ENCODE data around the gene FZD2.
"Not testable (repeated sequence)": the region's sequence is repeated elsewhere in the genome, so short reads cannot be mapped to it uniquely, and the experiment has no call there.

FZD2 gene

GRCh38 chr17:44546671-44547606 lies 10.3 kb upstream of the FZD2 start:
- DNase-seq (ENCODE audit: low read depth) = no peak

GRCh38 chr17:44547625-44548267 lies 9.5 kb upstream of the FZD2 start:
- DNase-seq (ENCODE audit: low read depth) = no peak

- DNase-seq (ENCODE audit: low read depth) = no peak
These were observed 8.7 kb upstream of the FZD2 start for GRCh38 chr17:44548376-44549230.

- no peak for DNase-seq (ENCODE audit: low read depth)
These were observed 7.6 kb upstream of the FZD2 start for GRCh38 chr17:44549686-44550085.

- no peak for DNase-seq (ENCODE audit: low read depth)
These were observed 4.9 kb upstream of the FZD2 start for GRCh38 chr17:44552361-44552760.

GRCh38 chr17:44555099-44555498 lies 2.2 kb upstream of the FZD2 start:
- no peak for DNase-seq (ENCODE audit: low read depth)

- no peak for DNase-seq (ENCODE audit: low read depth)
These were observed 985 bp upstream of the FZD2 start for GRCh38 chr17:44556166-44556831.

- no peak for DNase-seq (ENCODE audit: low read depth)
These were observed 484 bp downstream of the FZD2 start for GRCh38 chr17:44557651-44558285.

- no peak for DNase-seq (ENCODE audit: low read depth)
These were observed 1.0 kb downstream of the FZD2 start for GRCh38 chr17:44558334-44558709.

GRCh38 chr17:44558710-44559633 lies 1.7 kb downstream of the FZD2 start:
- no peak for DNase-seq (ENCODE audit: low read depth)

GRCh38 chr17:44559634-44560554 lies 2.6 kb downstream of the FZD2 start:
- DNase-seq (ENCODE audit: low read depth) = no peak

- no peak for DNase-seq (ENCODE audit: low read depth)
These were observed 3.9 kb downstream of the FZD2 start for GRCh38 chr17:44561237-44561623.

GRCh38 chr17:44564429-44564828 lies 7.1 kb downstream of the FZD2 start:
- DNase-seq (ENCODE audit: low read depth) = no peak

GRCh38 chr17:44565866-44566443 lies 8.7 kb downstream of the FZD2 start:
- DNase-seq (ENCODE audit: low read depth) = no peak

- not testable (repeated sequence) for DNase-seq (ENCODE audit: low read depth)
These were observed 11.1 kb downstream of the FZD2 start for GRCh38 chr17:44568311-44568944.

- DNase-seq (ENCODE audit: low read depth) = no peak
These were observed 11.9 kb downstream of the FZD2 start for GRCh38 chr17:44568945-44569858.

- DNase-seq (ENCODE audit: low read depth) = no peak
These were observed 15.5 kb downstream of the FZD2 start for GRCh38 chr17:44572801-44573200.

Measured in stimulated activated CD8-positive, alpha-beta memory T cell treated with anti-CD3 and anti-CD28 coated beads, Interleukin-12 subunit alpha, Interleukin-12 subunit beta, amount 100 ng/mL, for 4 hours (primary cell).